Type B pancreatic cell (in vitro differentiated cells): Measurements from ENCODE around the gene LUZP2. TPM values are rescaled to one million over a fixed set of nuclear protein-coding genes. Genes with fewer than 3 reads are reported as not detected.

Experiments
- DNase-seq: peaks from one replicate; pipeline ENCODE4 v3.0.0; 2021; ENCODE audit warnings: mixed read lengths; ENCODE audit not compliant: unreplicated experiment; ENCODE audit errors: extremely low spot score
- H3K27ac Mint-ChIP-seq: 2 replicates; pipeline ENCODE4 v1.8.0; 2021; ENCODE audit warnings: mild to moderate bottlenecking, mixed read lengths
- H3K27me3 Mint-ChIP-seq: 2 replicates; pipeline ENCODE4 v1.8.0; 2021; ENCODE audit warnings: mixed read lengths
- H3K36me3 Mint-ChIP-seq: 2 replicates; pipeline ENCODE4 v1.8.0; 2021; ENCODE audit warnings: mixed read lengths
- H3K4me1 Mint-ChIP-seq: one replicate; pipeline ENCODE4 v1.8.0; 2021; ENCODE audit warnings: mixed read lengths; ENCODE audit not compliant: unreplicated experiment
- H3K4me3 Mint-ChIP-seq: 2 replicates; pipeline ENCODE4 v1.8.0; 2021; ENCODE audit warnings: mild to moderate bottlenecking, mixed read lengths
- H3K9me3 Mint-ChIP-seq: 2 replicates; pipeline ENCODE4 v1.8.0; 2021; ENCODE audit warnings: mixed read lengths
- total RNA-seq: library from RNA; stranded (reverse); gene quantifications from 2 replicates; pipeline ENCODE4 v1.2.1, GENCODE V29; 2021; ENCODE audit warnings: low replicate concordance
- TF ChIP-seq, protein P1 (sequence below): fragments of 200-600 bp; sonication (generic); conservative IDR thresholded peaks from 2 replicates; pipeline ENCODE4 v1.5.0; 2021; ENCODE audit warnings: antibody characterized with exemption, mild to moderate bottlenecking

Gene LUZP2
- total RNA-seq, 1 donor from 2014 or later, result 6.5 TPM

DNA sequence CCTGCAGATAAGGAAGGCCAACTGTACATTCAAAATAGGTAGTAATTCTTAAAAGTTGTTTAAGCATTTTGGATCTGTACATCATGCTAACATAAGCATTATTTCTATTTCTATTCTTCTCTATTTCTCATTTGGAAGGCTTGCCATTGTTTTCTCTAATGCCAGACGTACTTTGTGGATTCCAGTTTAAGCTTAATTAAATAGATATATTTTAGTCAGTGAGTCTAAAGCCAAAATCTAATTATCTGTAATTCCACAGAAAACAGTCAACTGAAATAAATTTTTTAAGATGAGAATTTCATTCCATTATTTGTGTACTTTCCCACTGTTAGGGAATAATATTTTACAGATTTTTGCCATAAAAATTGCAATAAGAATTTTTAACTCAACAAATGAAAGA is 123.0 kb downstream of the LUZP2 start:
- Mint-ChIP-seq H3K27ac (no peak overlapping the region), H3K36me3 (no peaks in the 10 kb centered on the region), H3K4me1 (no peaks in the 10 kb centered on the region), H3K4me3 (no peak overlapping the region), H3K27me3 (no peaks in the 10 kb centered on the region), H3K9me3 (no peaks in the 10 kb centered on the region)
- DNase-seq, result no peak
- TF ChIP-seq, protein P1, sequence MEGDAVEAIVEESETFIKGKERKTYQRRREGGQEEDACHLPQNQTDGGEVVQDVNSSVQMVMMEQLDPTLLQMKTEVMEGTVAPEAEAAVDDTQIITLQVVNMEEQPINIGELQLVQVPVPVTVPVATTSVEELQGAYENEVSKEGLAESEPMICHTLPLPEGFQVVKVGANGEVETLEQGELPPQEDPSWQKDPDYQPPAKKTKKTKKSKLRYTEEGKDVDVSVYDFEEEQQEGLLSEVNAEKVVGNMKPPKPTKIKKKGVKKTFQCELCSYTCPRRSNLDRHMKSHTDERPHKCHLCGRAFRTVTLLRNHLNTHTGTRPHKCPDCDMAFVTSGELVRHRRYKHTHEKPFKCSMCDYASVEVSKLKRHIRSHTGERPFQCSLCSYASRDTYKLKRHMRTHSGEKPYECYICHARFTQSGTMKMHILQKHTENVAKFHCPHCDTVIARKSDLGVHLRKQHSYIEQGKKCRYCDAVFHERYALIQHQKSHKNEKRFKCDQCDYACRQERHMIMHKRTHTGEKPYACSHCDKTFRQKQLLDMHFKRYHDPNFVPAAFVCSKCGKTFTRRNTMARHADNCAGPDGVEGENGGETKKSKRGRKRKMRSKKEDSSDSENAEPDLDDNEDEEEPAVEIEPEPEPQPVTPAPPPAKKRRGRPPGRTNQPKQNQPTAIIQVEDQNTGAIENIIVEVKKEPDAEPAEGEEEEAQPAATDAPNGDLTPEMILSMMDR, result no peak

DNA sequence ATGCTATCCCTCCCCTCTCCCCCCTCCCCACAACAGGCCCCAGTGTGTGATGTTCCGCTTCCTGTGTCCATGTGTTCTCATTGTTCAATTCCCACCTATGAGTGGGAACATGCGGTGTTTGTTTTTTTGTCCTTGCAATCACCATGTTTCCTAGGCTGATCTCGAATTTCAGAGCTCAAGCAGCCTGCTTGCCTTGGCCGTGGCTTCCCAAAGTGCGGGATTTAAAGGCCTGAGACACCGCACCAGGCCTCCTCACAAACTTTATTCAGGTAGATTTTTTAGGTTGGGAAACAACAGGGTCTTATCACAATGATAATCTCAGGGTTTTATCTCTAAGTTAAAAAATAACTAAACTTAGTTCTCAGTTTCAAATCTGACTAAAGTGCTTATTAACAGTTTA is 125.4 kb downstream of the LUZP2 start:
- no peaks in the 10 kb centered on the region for H3K9me3 Mint-ChIP-seq
- H3K27ac Mint-ChIP-seq, result no peak overlapping the region
- H3K4me3 Mint-ChIP-seq, result no peak overlapping the region
- DNase-seq, result no peak
- no peaks in the 10 kb centered on the region for H3K27me3 Mint-ChIP-seq
- TF ChIP-seq, protein P1, result no peak
- no peaks in the 10 kb centered on the region for H3K4me1 Mint-ChIP-seq
- no peaks in the 10 kb centered on the region for H3K36me3 Mint-ChIP-seq

DNA sequence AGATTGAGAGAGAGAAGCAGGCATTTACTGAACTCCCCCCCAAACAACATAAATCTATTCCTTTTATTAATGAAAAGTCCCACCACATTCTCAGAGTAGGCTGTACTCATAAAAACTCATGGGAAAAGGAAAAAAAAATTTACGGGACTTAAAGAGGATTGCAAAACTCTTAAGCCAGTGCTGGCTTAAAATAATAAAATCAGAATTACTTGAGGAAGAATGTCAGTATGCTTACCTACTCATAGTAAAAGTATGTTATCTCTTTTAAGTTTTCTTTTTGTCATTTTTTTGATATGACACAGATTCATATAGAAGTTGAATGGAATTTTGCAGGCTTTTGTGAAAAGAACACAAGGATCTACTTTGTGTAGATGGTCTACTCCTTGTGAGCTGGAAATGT is 126.3 kb downstream of the LUZP2 start:
- H3K9me3 Mint-ChIP-seq, result no peaks in the 10 kb centered on the region
- no peak for DNase-seq
- H3K27ac Mint-ChIP-seq, result no peak overlapping the region
- H3K27me3 Mint-ChIP-seq, result no peaks in the 10 kb centered on the region
- H3K4me3 Mint-ChIP-seq, result no peak overlapping the region
- no peaks in the 10 kb centered on the region for H3K36me3 Mint-ChIP-seq
- no peaks in the 10 kb centered on the region for H3K4me1 Mint-ChIP-seq
- TF ChIP-seq, protein P1, result no peak

DNA sequence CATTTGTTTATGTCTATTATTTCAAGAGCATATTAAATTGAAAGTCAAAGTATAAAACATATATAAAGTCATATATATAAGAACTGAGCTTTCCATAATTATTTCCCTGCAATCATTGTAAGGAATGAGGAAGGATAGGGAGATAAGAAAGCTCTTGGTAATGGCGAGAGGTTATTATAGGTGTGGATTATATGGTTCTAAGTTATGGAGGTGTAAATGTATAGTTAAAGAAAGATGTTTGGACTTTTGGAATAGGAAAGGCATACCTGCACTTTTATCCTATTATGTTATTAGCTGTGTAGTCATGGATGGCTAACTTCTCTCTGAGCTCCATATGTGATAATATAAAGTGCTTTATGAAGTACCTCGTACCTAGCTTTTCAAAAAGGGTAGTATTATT is 127.6 kb downstream of the LUZP2 start:
- H3K9me3 Mint-ChIP-seq, result no peaks in the 10 kb centered on the region
- H3K36me3 Mint-ChIP-seq, result no peaks in the 10 kb centered on the region
- no peak overlapping the region for H3K4me3 Mint-ChIP-seq
- H3K27me3 Mint-ChIP-seq, result no peaks in the 10 kb centered on the region
- H3K27ac Mint-ChIP-seq, result no peak overlapping the region
- DNase-seq, result no peak
- TF ChIP-seq, protein P1, result no peak
- no peaks in the 10 kb centered on the region for H3K4me1 Mint-ChIP-seq

DNA sequence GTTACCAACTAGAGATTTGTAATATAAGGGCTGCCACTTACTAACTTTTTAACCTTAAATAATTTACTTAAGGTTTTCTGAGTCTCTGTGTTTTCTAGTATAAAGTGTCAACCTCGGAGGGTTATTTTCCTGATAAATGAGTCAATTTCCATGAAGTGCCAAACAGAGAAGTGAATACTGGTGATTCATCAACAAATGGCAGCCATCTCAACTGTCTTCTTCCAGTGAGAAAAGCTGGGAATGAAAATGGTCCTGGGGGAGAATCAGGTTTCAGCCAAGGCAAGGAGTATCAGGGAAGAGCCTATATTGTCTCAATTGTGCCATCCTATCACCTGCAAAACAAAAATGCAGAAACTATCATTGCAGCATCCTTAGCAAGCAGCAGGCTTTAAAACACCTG is 129.1 kb downstream of the LUZP2 start:
- no peak for DNase-seq
- no peaks in the 10 kb centered on the region for H3K27me3 Mint-ChIP-seq
- no peaks in the 10 kb centered on the region for H3K36me3 Mint-ChIP-seq
- no peaks in the 10 kb centered on the region for H3K9me3 Mint-ChIP-seq
- no peaks in the 10 kb centered on the region for H3K4me1 Mint-ChIP-seq
- TF ChIP-seq, protein P1, result no peak
- H3K27ac Mint-ChIP-seq, result no peak overlapping the region
- H3K4me3 Mint-ChIP-seq, result no peak overlapping the region

DNA sequence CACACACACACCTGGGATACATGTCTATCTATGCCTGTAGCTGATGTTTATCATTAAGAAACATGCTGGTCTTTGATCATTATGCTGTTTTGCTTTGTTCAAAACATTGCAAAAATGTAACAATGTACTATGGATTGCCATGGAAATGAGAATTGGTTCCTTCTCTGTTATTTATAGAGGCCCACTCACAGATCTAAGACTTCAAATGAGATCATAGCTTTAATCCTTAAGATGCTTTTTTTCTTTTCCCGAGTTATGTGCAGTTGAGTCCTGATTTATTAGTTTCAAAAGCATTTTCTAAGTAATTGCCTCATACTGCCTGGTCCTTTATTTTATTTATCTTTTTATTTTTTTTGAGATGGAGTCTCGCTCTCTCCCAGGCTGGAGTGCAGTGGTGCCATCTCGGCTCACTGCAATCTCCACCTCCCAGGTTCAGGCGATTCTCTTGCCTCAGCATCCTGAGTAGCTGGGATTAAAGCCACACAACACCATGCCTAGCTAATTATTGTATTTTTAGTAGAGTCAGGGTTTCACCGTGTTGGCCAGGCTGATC is 131.4 kb downstream of the LUZP2 start:
- no peak for DNase-seq
- no peaks in the 10 kb centered on the region for H3K9me3 Mint-ChIP-seq
- no peak overlapping the region for H3K27ac Mint-ChIP-seq

More for the DNA sequence above, 131.4 kb downstream of the LUZP2 start:
- TF ChIP-seq, protein P1, result no peak
- Mint-ChIP-seq H3K4me3 (no peak overlapping the region), H3K36me3 (no peaks in the 10 kb centered on the region), H3K4me1 (no peaks in the 10 kb centered on the region), H3K27me3 (no peaks in the 10 kb centered on the region)
